Nephron progenitor cell (in vitro differentiated cells): Measurements from ENCODE around the gene GFER.
A peak's percentile ranks its signal among the peaks of the same experiment; 100 is the strongest.
"Not testable (repeated sequence)": the region's sequence is repeated elsewhere in the genome, so short reads cannot be mapped to it uniquely, and the experiment has no call there.

Experiments used
- DNase-seq: peaks from one replicate; pipeline ENCODE4 v3.0.0; 2021
- H3K27ac Mint-ChIP-seq: 2 replicates; pipeline ENCODE4 v1.8.0; 2021; ENCODE audit warnings: mild to moderate bottlenecking, moderate library complexity, mixed read lengths
- H3K27me3 Mint-ChIP-seq: 2 replicates; pipeline ENCODE4 v1.8.0; 2021; ENCODE audit warnings: mild to moderate bottlenecking, low read depth, mixed read lengths; ENCODE audit not compliant: poor library complexity
- H3K36me3 Mint-ChIP-seq: 2 replicates; pipeline ENCODE4 v1.8.0; 2021; ENCODE audit warnings: low read depth, mixed read lengths
- H3K4me1 Mint-ChIP-seq: 2 replicates; pipeline ENCODE4 v1.8.0; 2021; ENCODE audit warnings: mixed read lengths
- H3K4me3 Mint-ChIP-seq: 2 replicates; pipeline ENCODE4 v1.8.0; 2021; ENCODE audit warnings: mild to moderate bottlenecking, moderate library complexity, mixed read lengths
- H3K9me3 Mint-ChIP-seq: 2 replicates; pipeline ENCODE4 v1.8.0; 2021; ENCODE audit warnings: mild to moderate bottlenecking, moderate library complexity, mixed read lengths
- CTCF ChIP-seq: fragments of 200-600 bp; sonication (generic); IDR thresholded peaks from 2 replicates; pipeline ENCODE4 v1.5.0; 2021; ENCODE audit warnings: antibody characterized with exemption

GFER gene

GRCh38 chr16:1960665-1961630 is 23.0 kb upstream of the GFER start:
- H3K9me3 Mint-ChIP-seq, result peaks cover 4% of the 10 kb centered on the region
- DNase-seq, result no peak
- peaks cover 25% of the 10 kb centered on the region for H3K36me3 Mint-ChIP-seq
- H3K4me1 Mint-ChIP-seq, result peaks cover 49% of the 10 kb centered on the region
- H3K27me3 Mint-ChIP-seq, result peaks cover 4% of the 10 kb centered on the region
- TF ChIP-seq CTCF, result no peak
- H3K4me3 Mint-ChIP-seq, result peak overlapping the region; percentile 93
- peak overlapping the region; percentile 66 for H3K27ac Mint-ChIP-seq

- Mint-ChIP-seq H3K4me1 (peaks cover 49% of the 10 kb centered on the region), H3K9me3 (peaks cover 4% of the 10 kb centered on the region), H3K36me3 (peaks cover 25% of the 10 kb centered on the region), H3K4me3 (peak overlapping the region; percentile 97), H3K27ac (no peak overlapping the region), H3K27me3 (peaks cover 3% of the 10 kb centered on the region)
- no peak for TF ChIP-seq CTCF
- no peak for DNase-seq
Observed at GRCh38 chr16:1961651-1962067, 22.3 kb upstream of the GFER start.

- H3K36me3 Mint-ChIP-seq, result peaks cover 25% of the 10 kb centered on the region
- peak overlapping the region; percentile 95 for H3K27ac Mint-ChIP-seq
- not testable (repeated sequence) for DNase-seq, H3K27me3 Mint-ChIP-seq, H3K9me3 Mint-ChIP-seq
- peak overlapping the region; percentile 97 for H3K4me3 Mint-ChIP-seq
- peaks cover 49% of the 10 kb centered on the region for H3K4me1 Mint-ChIP-seq
Observed at GRCh38 chr16:1962161-1963153, 21.5 kb upstream of the GFER start.

DNA sequence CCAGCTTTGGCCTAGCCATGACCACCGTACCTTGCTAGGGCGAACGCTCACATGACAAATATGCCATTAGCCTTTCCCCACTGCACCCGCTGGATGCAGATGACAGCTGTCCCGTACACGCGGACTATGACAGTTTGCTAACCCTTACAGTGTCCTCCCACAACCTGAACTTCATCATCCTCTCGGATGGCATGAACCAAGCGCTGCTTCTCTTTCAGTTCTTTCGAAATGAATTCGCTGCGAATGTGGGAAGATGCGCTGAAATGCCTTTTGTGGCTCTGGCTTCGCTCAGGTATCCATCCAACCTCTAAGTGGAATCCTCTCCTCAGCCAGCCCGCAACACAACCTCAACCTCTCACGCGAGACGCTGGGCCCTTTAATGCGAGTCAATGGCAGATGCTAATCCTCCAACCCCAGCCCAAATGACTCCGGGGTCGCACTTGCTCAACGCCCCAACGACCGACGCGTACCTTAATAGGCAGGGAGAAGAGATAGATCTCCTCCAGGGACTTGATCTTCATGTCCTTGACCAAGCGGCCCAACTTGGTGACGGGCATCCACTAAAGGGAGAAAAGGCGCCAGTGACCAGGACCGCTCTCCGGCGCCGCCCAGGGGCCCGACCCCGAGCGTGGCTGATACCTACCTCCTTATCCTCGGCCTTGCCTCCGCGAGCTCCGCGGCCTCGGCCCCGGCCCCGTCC is 20.0 kb upstream of the GFER start:
- no peak for DNase-seq
- H3K27me3 Mint-ChIP-seq, result peaks cover 5% of the 10 kb centered on the region
- peaks cover 25% of the 10 kb centered on the region for H3K36me3 Mint-ChIP-seq
- peak overlapping the region; percentile 97 for H3K4me3 Mint-ChIP-seq
- TF ChIP-seq CTCF, result no peak
- H3K27ac Mint-ChIP-seq, result peak overlapping the region; percentile 95
- no peaks in the 10 kb centered on the region for H3K9me3 Mint-ChIP-seq
- peaks cover 49% of the 10 kb centered on the region for H3K4me1 Mint-ChIP-seq

DNA sequence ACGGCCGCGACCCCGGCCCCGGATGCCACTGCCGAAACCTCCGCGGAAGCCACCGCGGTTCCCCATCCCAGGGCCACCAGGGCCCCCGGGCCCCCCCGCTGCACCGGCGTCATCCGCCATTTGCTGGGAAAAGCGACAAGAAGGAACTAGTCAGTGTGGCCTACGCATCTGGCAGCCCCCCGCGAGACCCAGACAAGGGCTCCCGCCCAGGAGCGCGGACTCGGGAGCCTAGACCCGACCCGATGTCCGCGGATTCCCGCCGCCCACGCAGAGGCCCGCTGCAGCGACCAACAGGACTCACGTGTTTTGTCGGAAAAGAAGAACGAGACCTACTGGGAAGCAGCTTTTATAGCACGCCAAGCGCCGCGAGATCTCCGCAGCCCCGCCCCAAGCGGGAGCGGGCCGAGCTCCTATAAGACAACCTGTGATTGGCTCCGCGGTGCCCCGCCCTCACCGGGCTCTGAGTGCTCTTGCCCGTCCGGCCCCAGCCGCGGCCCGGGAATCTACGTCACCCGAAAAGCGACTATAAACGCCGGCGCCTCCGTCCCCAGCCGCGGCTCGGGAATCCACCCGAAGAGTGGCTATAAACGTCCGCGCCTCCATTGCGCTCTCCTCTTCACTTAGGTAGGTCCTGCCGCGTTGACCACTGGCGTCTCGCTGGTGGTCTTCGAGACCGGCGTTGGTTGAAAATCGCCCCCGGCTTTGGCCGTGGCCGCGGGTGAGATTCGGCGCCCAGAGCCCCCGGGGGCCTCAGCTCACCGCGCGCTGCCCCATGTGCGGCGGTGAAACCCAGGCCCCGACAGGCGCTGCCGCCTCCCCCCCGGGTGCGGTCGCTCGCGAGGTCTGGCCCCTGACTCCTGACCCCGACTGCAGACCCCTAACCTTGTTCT is 19.2 kb upstream of the GFER start, which contains the start of gene RPS2:
RPS2 (minus strand) TSS at position 321 of the 890 bp plus-strand sequence; CDS start at position 120, 201 bp downstream.
- H3K9me3 Mint-ChIP-seq, result no peaks in the 10 kb centered on the region
- DNase-seq, result peak; percentile 99
- TF ChIP-seq CTCF, result no peak
- H3K4me3 Mint-ChIP-seq, result peak within 1 kb of the TSS; percentile 97
- peaks cover 25% of the 10 kb centered on the region for H3K36me3 Mint-ChIP-seq
- peak within 1 kb of the TSS; percentile 99 for H3K27ac Mint-ChIP-seq
- H3K4me1 Mint-ChIP-seq, result peaks cover 49% of the 10 kb centered on the region
- peaks cover 5% of the 10 kb centered on the region for H3K27me3 Mint-ChIP-seq
